Mesendoderm (in vitro differentiated cells): ENCODE measurements around the gene PAWR.
"Not testable (repeated sequence)": the region's sequence is repeated elsewhere in the genome, so short reads cannot be mapped to it uniquely, and the experiment has no call there.

Experiments used
- DNase-seq: peaks from one replicate; pipeline ENCODE4 v3.0.0; 2013
- H2AK5ac ChIP-seq: 2 replicates; pipeline ENCODE4 v1.6.1; 2013; ENCODE audit warnings: low read length, inconsistent platforms
- H2BK120ac ChIP-seq: 2 replicates; pipeline ENCODE4 v1.6.1; 2013; ENCODE audit warnings: low read depth, mild to moderate bottlenecking, low read length, moderate library complexity, mixed read lengths
- H2BK15ac ChIP-seq: replicated peaks from 2 replicates; pipeline ENCODE4 v1.6.1; 2013; ENCODE audit warnings: low read depth, mild to moderate bottlenecking, moderate library complexity
- H2BK5ac ChIP-seq: 2 replicates; pipeline ENCODE4 v1.6.1; 2013; ENCODE audit warnings: low read length, inconsistent platforms
- H3K18ac ChIP-seq: 2 replicates; pipeline ENCODE4 v1.6.1; 2013; ENCODE audit warnings: mild to moderate bottlenecking, low read length, mixed read lengths
- H3K23ac ChIP-seq: one replicate; pipeline ENCODE4 v1.6.1; 2013; ENCODE audit warnings: low read length
- H3K27ac ChIP-seq: 2 replicates; pipeline ENCODE4 v1.5.1; 2013; ENCODE audit warnings: low read depth, mild to moderate bottlenecking, inconsistent platforms, low read length, moderate library complexity
- H3K27me3 ChIP-seq: 2 replicates; pipeline ENCODE4 v1.6.1; 2013; ENCODE audit warnings: low read length, control low read depth, mild to moderate bottlenecking, inconsistent platforms; ENCODE audit not compliant: insufficient read depth, poor library complexity
- H3K36me3 ChIP-seq: 2 replicates; pipeline ENCODE4 v1.6.1; 2013; ENCODE audit warnings: low read length, inconsistent platforms; ENCODE audit not compliant: control insufficient read depth, insufficient read depth
- H3K4ac ChIP-seq: one replicate; pipeline ENCODE4 v1.6.1; 2013; ENCODE audit warnings: low read depth, mild to moderate bottlenecking, low read length, moderate library complexity
- H3K4me1 ChIP-seq: 2 replicates; pipeline ENCODE4 v1.6.1; 2013; ENCODE audit warnings: low read depth, low read length, inconsistent platforms; ENCODE audit not compliant: control insufficient read depth
- H3K4me2 ChIP-seq: 2 replicates; pipeline ENCODE4 v1.6.1; 2013; ENCODE audit warnings: low read length
- H3K4me3 ChIP-seq: 2 replicates; pipeline ENCODE4 v1.5.1; 2013; ENCODE audit warnings: mild to moderate bottlenecking, low read length
- H3K56ac ChIP-seq: one replicate; pipeline ENCODE4 v1.6.1; 2013; ENCODE audit warnings: low read length
- H3K79me1 ChIP-seq: 2 replicates; pipeline ENCODE4 v1.6.1; 2013; ENCODE audit warnings: low read length, inconsistent platforms
- H3K79me2 ChIP-seq: 2 replicates; pipeline ENCODE4 v1.6.1; 2013; ENCODE audit warnings: mild to moderate bottlenecking, low read length; ENCODE audit not compliant: control insufficient read depth, insufficient read depth
- H3K9ac ChIP-seq: 2 replicates; pipeline ENCODE4 v1.6.1; 2013; ENCODE audit warnings: low read length, inconsistent platforms
- H4K5ac ChIP-seq: one replicate; pipeline ENCODE4 v1.6.1; 2013; ENCODE audit warnings: low read length
- H4K8ac ChIP-seq: one replicate; pipeline ENCODE4 v1.6.1; 2013; ENCODE audit warnings: low read depth, mild to moderate bottlenecking, control low read depth, low read length, moderate library complexity
- WGBS: extraction: QIAGEN DNeasy Blood & Tissue Kit; methylation state at CpG from one replicate; pipeline ENCODE4 v1.1.7; 2013; ENCODE audit warnings: low lambda C conversion rate, missing lambda C conversion rate; ENCODE audit not compliant: insufficient coverage; ENCODE audit errors: extremely low coverage; 5-methylcytosine and 5-hydroxymethylcytosine counted together

The PAWR gene

GRCh38 chr12:79544439-79544838 lies 146.3 kb downstream of the PAWR start:
- H3K27ac ChIP-seq, H3K79me1 ChIP-seq, H3K79me2 ChIP-seq, DNase-seq, H3K4me2 ChIP-seq, H3K23ac ChIP-seq, H2AK5ac ChIP-seq, H3K4me1 ChIP-seq, H3K4me3 ChIP-seq, H4K8ac ChIP-seq, H3K4ac ChIP-seq, H2BK120ac ChIP-seq, H2BK15ac ChIP-seq, H3K9ac ChIP-seq, H3K27me3 ChIP-seq, H2BK5ac ChIP-seq, H4K5ac ChIP-seq, H3K56ac ChIP-seq, H3K18ac ChIP-seq, H3K36me3 ChIP-seq: not testable (repeated sequence)
- WGBS = no CpG with 5 or more reads among the region's 3 CpGs

- no peaks in the 10 kb centered on the region for H3K36me3 ChIP-seq
- no peak for DNase-seq
Measured at GRCh38 chr12:79537675-79538074, 153.1 kb downstream of the PAWR start.

DNA sequence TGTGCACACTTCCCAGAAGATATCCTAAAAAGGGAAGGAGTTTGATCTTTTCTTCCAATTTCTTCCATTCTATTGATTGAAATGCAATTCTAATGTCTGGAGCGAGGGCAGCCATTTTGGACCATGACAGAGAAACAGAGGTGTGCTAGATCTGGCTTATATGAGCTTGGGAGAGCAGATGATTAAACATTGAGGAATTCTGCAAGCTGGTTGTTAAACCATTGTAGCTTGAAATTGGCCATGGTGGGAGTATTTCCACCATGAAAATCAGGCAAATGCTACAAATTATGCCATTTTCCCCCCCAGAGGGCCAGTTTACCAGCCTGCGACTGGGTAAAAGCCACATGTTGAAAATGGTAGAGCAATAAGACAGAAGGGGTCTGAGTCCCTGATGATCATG lies 155.0 kb downstream of the PAWR start:
- H3K4me1 ChIP-seq = no peaks in the 10 kb centered on the region

More at GRCh38 chr12:79537675-79538074, 153.1 kb downstream of the PAWR start:
- Histone ChIP-seq H3K18ac (no peak overlapping the region), H3K4me3 (no peak overlapping the region), H4K5ac (no peak overlapping the region), H3K27ac (no peak overlapping the region), H3K4me1 (no peaks in the 10 kb centered on the region), H2BK120ac (no peak overlapping the region), H3K23ac (no peak overlapping the region), H3K9ac (no peak overlapping the region), H3K79me1 (no peaks in the 10 kb centered on the region), H2BK5ac (no peak overlapping the region), H2BK15ac (no peak overlapping the region), H2AK5ac (no peak overlapping the region), H3K27me3 (no peaks in the 10 kb centered on the region), H3K4ac (no peak overlapping the region), H3K79me2 (no peaks in the 10 kb centered on the region), H4K8ac (no peak overlapping the region), H3K4me2 (no peak overlapping the region), H3K56ac (no peak overlapping the region)
- no CpG with 5 or more reads among the region's 3 CpGs for WGBS

More for the DNA sequence above, 155.0 kb downstream of the PAWR start:
- H3K56ac ChIP-seq = no peak overlapping the region
- no peaks in the 10 kb centered on the region for H3K79me2 ChIP-seq
- no peak overlapping the region for H3K18ac ChIP-seq
- H3K4ac ChIP-seq = no peak overlapping the region
- no peak overlapping the region for H3K27ac ChIP-seq
- H3K27me3 ChIP-seq = no peaks in the 10 kb centered on the region
- H4K5ac ChIP-seq = no peak overlapping the region
- no peak overlapping the region for H2BK120ac ChIP-seq
- no peak overlapping the region for H4K8ac ChIP-seq
- H3K36me3 ChIP-seq = no peaks in the 10 kb centered on the region
- no peak overlapping the region for H3K9ac ChIP-seq
- H2AK5ac ChIP-seq = no peak overlapping the region
- H3K4me3 ChIP-seq = no peak overlapping the region
- WGBS = no CpG with 5 or more reads among the region's 2 CpGs
- no peak overlapping the region for H3K23ac ChIP-seq
- no peak for DNase-seq
- H3K79me1 ChIP-seq = no peaks in the 10 kb centered on the region
- H3K4me2 ChIP-seq = no peak overlapping the region
- H2BK15ac ChIP-seq = no peak overlapping the region
- no peak overlapping the region for H2BK5ac ChIP-seq
